ENCODE results near the gene SYNE2.
A peak's percentile ranks its signal among the peaks of the same experiment; 100 is the strongest.
"Not testable (repeated sequence)": the region's sequence is repeated elsewhere in the genome, so short reads cannot be mapped to it uniquely, and the experiment has no call there.

The SYNE2 gene

DNA sequence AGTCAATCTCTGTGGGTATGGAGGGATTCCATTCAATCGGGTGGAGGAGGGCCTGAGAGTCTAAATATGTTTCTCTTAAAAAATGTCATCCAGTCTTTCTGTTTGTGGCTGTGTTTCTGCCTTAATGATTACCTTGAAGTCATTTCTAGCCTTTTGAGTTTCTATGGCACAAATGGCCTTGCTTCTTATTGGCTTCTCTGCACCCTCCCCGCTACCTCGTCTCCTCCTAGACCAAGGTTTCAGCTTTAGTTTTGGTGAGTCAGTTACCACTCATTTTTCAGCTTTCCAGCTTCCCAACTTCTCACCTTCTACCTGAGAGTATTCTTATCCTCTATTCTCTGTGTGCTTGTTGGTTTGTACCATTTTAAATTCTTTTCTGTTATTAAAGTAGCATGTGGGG, 159.2 kb downstream of the SYNE2 start:
- no peak overlapping the region for H3K4me3 ChIP-seq (ENCODE audit: low read length)
- no peak for TF ChIP-seq CTCF (IDR thresholded peaks at IDR 0.05; ENCODE audit: insufficient read depth, low read depth, low read length, missing control alignments)
- DNase-seq (ENCODE audit: low read depth) = peak; percentile 19

DNA sequence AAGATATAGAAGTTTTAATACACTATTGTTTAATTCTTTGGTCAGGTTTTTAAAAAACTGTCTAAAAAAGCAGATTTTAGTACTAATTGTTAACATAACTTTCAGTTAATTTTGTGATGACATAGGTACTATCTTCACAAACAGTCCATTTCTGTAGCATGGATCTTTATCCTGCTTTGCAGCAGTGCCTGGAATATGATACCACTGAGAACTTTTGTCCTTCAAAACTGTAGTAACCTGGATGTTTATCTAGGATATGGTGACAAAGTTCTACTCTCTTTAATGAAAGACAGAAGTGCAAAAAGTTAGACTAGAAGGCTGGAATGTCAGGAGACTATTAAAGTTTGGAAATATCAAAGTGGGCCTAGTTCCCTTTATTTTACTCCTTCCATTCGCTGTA, 159.9 kb downstream of the SYNE2 start:
- no peak for TF ChIP-seq CTCF (IDR thresholded peaks at IDR 0.05; ENCODE audit: insufficient read depth, low read depth, low read length, missing control alignments)
- no peak overlapping the region for H3K4me3 ChIP-seq (ENCODE audit: low read length)
- no peak for DNase-seq (ENCODE audit: low read depth)

DNA sequence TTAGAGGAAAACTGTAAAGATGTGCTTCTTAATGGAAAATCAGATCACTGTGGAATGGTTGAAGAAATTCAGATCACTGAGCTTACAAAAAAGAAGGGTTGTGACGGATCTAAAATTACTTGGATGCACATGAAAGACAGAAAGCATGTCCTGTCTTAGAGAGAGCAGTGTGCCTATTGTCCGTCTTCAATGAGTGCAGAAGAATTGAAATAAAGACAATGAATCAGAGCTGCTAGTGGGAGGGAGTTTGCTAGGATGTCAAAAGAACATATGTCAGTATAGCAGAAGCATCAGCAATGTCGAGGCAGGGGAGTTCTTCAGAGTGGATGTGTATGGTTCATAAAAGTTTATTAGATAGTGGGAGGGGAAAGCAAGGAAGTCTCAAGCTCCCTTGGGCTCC, 172.7 kb downstream of the SYNE2 start:
- no peak for DNase-seq (ENCODE audit: low read depth)
- H3K4me3 ChIP-seq (ENCODE audit: low read length) = no peak overlapping the region
- TF ChIP-seq CTCF (IDR thresholded peaks at IDR 0.05; ENCODE audit: insufficient read depth, low read depth, low read length, missing control alignments) = no peak

- DNase-seq (ENCODE audit: low read depth) = no peak
- TF ChIP-seq CTCF (IDR thresholded peaks at IDR 0.05; ENCODE audit: insufficient read depth, low read depth, low read length, missing control alignments) = no peak
- no peak overlapping the region for H3K4me3 ChIP-seq (ENCODE audit: low read length)
Observed at GRCh38 chr14:64026600-64026999, 173.8 kb downstream of the SYNE2 start.

DNA sequence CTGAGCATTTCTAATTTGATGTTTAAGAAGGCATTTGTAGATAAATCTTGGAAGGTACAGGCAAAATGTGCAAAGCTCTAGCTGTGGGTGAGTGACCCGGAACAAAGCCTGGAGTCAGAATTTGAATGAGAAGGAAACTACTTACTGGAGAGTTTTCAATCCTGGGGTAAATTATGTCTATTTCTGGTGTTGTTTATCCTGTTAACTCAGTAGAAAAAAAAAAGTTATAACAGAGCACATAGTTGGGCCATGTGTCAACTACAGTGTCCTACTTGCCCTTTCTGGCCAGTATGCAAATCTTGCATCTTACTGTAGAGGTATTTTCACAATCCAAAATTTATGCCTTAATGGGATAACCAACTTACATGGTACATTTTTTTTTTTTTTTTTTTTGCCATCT, 182.3 kb downstream of the SYNE2 start:
- TF ChIP-seq CTCF (IDR thresholded peaks at IDR 0.05; ENCODE audit: insufficient read depth, low read depth, low read length, missing control alignments) = no peak
- DNase-seq (ENCODE audit: low read depth) = no peak
- H3K4me3 ChIP-seq (ENCODE audit: low read length) = no peak overlapping the region

- DNase-seq (ENCODE audit: low read depth) = not testable (repeated sequence)
Observed at GRCh38 chr14:64037869-64038745, 185.3 kb downstream of the SYNE2 start.

DNA sequence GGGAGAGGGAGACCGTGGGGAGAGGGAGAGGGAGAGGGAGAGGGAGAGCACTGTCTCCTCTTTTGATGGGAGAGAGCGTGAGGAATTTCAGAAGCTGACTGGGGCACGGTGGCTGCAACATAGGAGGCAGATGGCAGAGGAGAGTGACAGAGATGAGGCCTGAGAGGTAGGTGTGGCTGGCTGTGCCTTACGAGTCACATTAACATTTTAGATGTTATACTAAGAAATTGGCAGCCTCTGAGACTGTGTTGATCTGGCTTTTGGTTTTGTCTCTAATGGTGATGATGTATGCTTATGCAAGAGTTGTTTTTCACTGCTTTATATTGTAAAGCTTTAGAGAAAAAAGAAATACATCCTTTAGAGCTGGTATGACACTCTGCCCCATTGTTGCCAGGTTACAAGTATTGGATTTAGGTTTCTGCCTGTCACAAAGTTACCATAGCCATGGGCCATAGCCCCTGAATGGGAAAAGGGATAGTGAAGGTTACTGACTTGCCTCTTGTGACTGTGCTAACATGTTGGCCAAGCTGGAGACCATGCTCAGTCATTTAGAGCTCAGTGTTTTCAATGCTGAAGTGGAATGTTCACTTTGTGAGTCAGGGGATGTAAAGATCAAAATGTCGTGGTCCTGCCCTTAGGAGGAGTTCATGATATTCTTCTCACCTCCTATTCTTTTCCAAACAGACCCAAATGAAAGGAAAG, 186.2 kb downstream of the SYNE2 start:
- H3K4me3 ChIP-seq (ENCODE audit: low read length) = no peak overlapping the region
- no peak for TF ChIP-seq CTCF (IDR thresholded peaks at IDR 0.05; ENCODE audit: insufficient read depth, low read depth, low read length, missing control alignments)
- no peak for DNase-seq (ENCODE audit: low read depth)

More at GRCh38 chr14:64037869-64038745, 185.3 kb downstream of the SYNE2 start:
- H3K4me3 ChIP-seq (ENCODE audit: low read length) = not testable (repeated sequence)

All from epithelial cell of esophagus (primary cell).